C4-2B (cell line): ENCODE results near the gene TAF8.

Source experiments
- CTCF ChIP-seq: fragments of 450-650 bp; conservative IDR thresholded peaks from 2 replicates; pipeline ENCODE4 v1.5.1; 2017; ENCODE audit warnings: mild to moderate bottlenecking
- ZFX ChIP-seq: fragments of 450-650 bp; IDR thresholded peaks from 2 replicates; pipeline ENCODE4 v1.6.1; 2017

GRCh38 chr6:42104095-42104803, 53.9 kb downstream of the TAF8 start:
- TF ChIP-seq CTCF, result no peak
- TF ChIP-seq ZFX, result no peak
